HEK293 (cell line): ENCODE data around the gene ARHGAP23.

ENCODE experiments used
- CTCF ChIA-PET: fragments of 350-600 bp; formaldehyde crosslinking; extraction: SDS; loops from one replicate; lab custom pipeline; 2021; ENCODE audit warnings: antibody characterized with exemption; lab: Yijun Ruan, JAX
- POLR2A ChIA-PET: fragments of 300-600 bp; formaldehyde crosslinking; extraction: SDS; loops from one replicate; lab custom pipeline; 2020; ENCODE audit warnings: antibody characterized with exemption, inconsistent platforms; lab: Yijun Ruan, JAX
- H3K27ac ChIP-seq: fragments of 200-500 bp; sonication (Bioruptor generic); 2 replicates; pipeline ENCODE4 v1.5.1; 2014; ENCODE audit warnings: low read depth, low read length, control low read depth, inconsistent platforms; ENCODE audit errors: extremely low read depth
- H3K36me3 ChIP-seq, 2 experiments: fragments of 200-500 bp in 1 of 2; sonication (Bioruptor generic) in 1 of 2; 1 replicate in 1 of 2; 2 replicates in 1 of 2; pipeline ENCODE4 v1.5.1; 2014 to 2017; ENCODE audit warnings: inconsistent platforms in 2 of 2, low read length in 2 of 2; ENCODE audit not compliant: control insufficient read depth in 2 of 2, insufficient read depth in 1 of 2
- H3K4me1 ChIP-seq: fragments of 200-500 bp; sonication (Bioruptor generic); 2 replicates; pipeline ENCODE4 v1.5.1; 2014; ENCODE audit warnings: mild to moderate bottlenecking, low read length, inconsistent platforms; ENCODE audit not compliant: control insufficient read depth, insufficient read depth
- H3K4me3 ChIP-seq: 2 replicates; pipeline ENCODE4 v1.5.1; 2011; ENCODE audit warnings: low read depth, mild to moderate bottlenecking, control low read depth, low read length, moderate library complexity
- H3K9me3 ChIP-seq: fragments of 200-500 bp; sonication (Bioruptor generic); 2 replicates; pipeline ENCODE4 v1.5.1; 2014; ENCODE audit warnings: low read depth, low read length, inconsistent platforms; ENCODE audit not compliant: control insufficient read depth, insufficient read depth
- AEBP2 ChIP-seq: fragments of 450-650 bp; formaldehyde crosslinking; IDR thresholded peaks from 2 replicates; pipeline ENCODE4 v1.5.1; 2016; ENCODE audit warnings: missing biosample characterization, missing genetic modification characterization, borderline replicate concordance
- GLI2 ChIP-seq: fragments of 450-650 bp; formaldehyde crosslinking; IDR thresholded peaks from 2 replicates; pipeline ENCODE4; 2017; ENCODE audit warnings: missing biosample characterization, missing genetic modification characterization, low read depth, borderline replicate concordance
- HOXA7 ChIP-seq: sonication (generic); formaldehyde crosslinking; IDR thresholded peaks from 2 replicates; pipeline ENCODE4 v1.8.1; 2022; ENCODE audit warnings: missing genetic modification reagents, borderline replicate concordance
- KLF10 ChIP-seq: fragments of 450-650 bp; IDR thresholded peaks from 2 replicates; pipeline ENCODE4 v1.5.1; 2018; ENCODE audit warnings: missing biosample characterization, mild to moderate bottlenecking, missing genetic modification characterization
- MEIS1 ChIP-seq: sonication (generic); formaldehyde crosslinking; IDR thresholded peaks from 2 replicates; pipeline ENCODE4 v1.8.1; 2022; ENCODE audit warnings: missing genetic modification reagents, mild to moderate bottlenecking, borderline replicate concordance
- OVOL3 ChIP-seq: fragments of 450-650 bp; formaldehyde crosslinking; IDR thresholded peaks from 2 replicates; pipeline ENCODE4 v1.5.1; 2016; ENCODE audit warnings: missing biosample characterization, missing genetic modification characterization
- PRDM6 ChIP-seq: fragments of 450-650 bp; formaldehyde crosslinking; IDR thresholded peaks from 2 replicates; pipeline ENCODE4 v1.5.1; 2017; ENCODE audit warnings: missing biosample characterization, missing genetic modification characterization
- ZBTB10 ChIP-seq: fragments of 450-650 bp; formaldehyde crosslinking; IDR thresholded peaks from 2 replicates; pipeline ENCODE4 v1.5.1; 2016; ENCODE audit warnings: missing biosample characterization, missing genetic modification characterization
- ZBTB26 ChIP-seq: fragments of 450-650 bp; formaldehyde crosslinking; optimal IDR thresholded peaks from 2 replicates; pipeline ENCODE3; 2016; ENCODE audit warnings: missing biosample characterization, mild to moderate bottlenecking, missing genetic modification characterization
- ZBTB48 ChIP-seq: fragments of 450-650 bp; formaldehyde crosslinking; IDR thresholded peaks from 2 replicates; pipeline ENCODE4 v1.5.1; 2016; ENCODE audit warnings: missing biosample characterization, missing genetic modification characterization
- ZFP3 ChIP-seq: fragments of 450-650 bp; formaldehyde crosslinking; IDR thresholded peaks from 2 replicates; pipeline ENCODE4 v1.5.1; 2016; ENCODE audit warnings: low read depth, missing biosample characterization, missing genetic modification characterization
- ZIC2 ChIP-seq: fragments of 450-650 bp; formaldehyde crosslinking; IDR thresholded peaks from 2 replicates; pipeline ENCODE4 v1.5.1; 2016; ENCODE audit warnings: missing biosample characterization, missing genetic modification characterization
- ZNF121 ChIP-seq: fragments of 450-650 bp; formaldehyde crosslinking; IDR thresholded peaks from 2 replicates; pipeline ENCODE4 v1.5.1; 2016; ENCODE audit warnings: missing biosample characterization, missing genetic modification characterization
- ZNF132 ChIP-seq: fragments of 450-650 bp; formaldehyde crosslinking; IDR thresholded peaks from 2 replicates; pipeline ENCODE4 v1.5.1; 2017; ENCODE audit warnings: missing biosample characterization, missing genetic modification characterization, borderline replicate concordance
- ZNF140 ChIP-seq: fragments of 450-650 bp; formaldehyde crosslinking; IDR thresholded peaks from 2 replicates; pipeline ENCODE4 v1.5.1; 2016; ENCODE audit warnings: missing biosample characterization, missing genetic modification characterization
- ZNF223 ChIP-seq: fragments of 450-650 bp; formaldehyde crosslinking; IDR thresholded peaks from 2 replicates; pipeline ENCODE4 v1.5.1; 2016; ENCODE audit warnings: missing biosample characterization, missing genetic modification characterization
- ZNF416 ChIP-seq: fragments of 450-650 bp; formaldehyde crosslinking; IDR thresholded peaks from 2 replicates; pipeline ENCODE4 v1.5.1; 2016; ENCODE audit warnings: missing biosample characterization, missing genetic modification characterization
- ZNF529 ChIP-seq: fragments of 450-650 bp; formaldehyde crosslinking; IDR thresholded peaks from 2 replicates; pipeline ENCODE4 v1.5.1; 2017; ENCODE audit warnings: missing genetic modification characterization, missing biosample characterization; ENCODE audit not compliant: insufficient replicate concordance
- ZNF530 ChIP-seq: fragments of 450-650 bp; formaldehyde crosslinking; IDR thresholded peaks from 2 replicates; pipeline ENCODE4 v1.5.1; 2016; ENCODE audit warnings: low read depth, missing biosample characterization, missing genetic modification characterization
- ZNF558 ChIP-seq: fragments of 450-650 bp; formaldehyde crosslinking; IDR thresholded peaks from 2 replicates; pipeline ENCODE4 v1.5.1; 2016; ENCODE audit warnings: missing biosample characterization, missing genetic modification characterization
- ZNF560 ChIP-seq: fragments of 450-650 bp; formaldehyde crosslinking; IDR thresholded peaks from 2 replicates; pipeline ENCODE4 v1.5.1; 2017; ENCODE audit warnings: missing biosample characterization, missing genetic modification characterization, borderline replicate concordance
- ZNF561 ChIP-seq: fragments of 450-650 bp; IDR thresholded peaks from 2 replicates; pipeline ENCODE4 v1.5.1; 2018; ENCODE audit warnings: missing biosample characterization, missing genetic modification characterization, borderline replicate concordance
- ZNF585B ChIP-seq: fragments of 450-650 bp; formaldehyde crosslinking; IDR thresholded peaks from 2 replicates; pipeline ENCODE4 v1.5.1; 2016; ENCODE audit warnings: missing biosample characterization, missing genetic modification characterization
- ZNF600 ChIP-seq: fragments of 450-650 bp; formaldehyde crosslinking; IDR thresholded peaks from 2 replicates; pipeline ENCODE4 v1.5.1; 2016; ENCODE audit warnings: missing biosample characterization, missing genetic modification characterization
- ZNF623 ChIP-seq: fragments of 450-650 bp; formaldehyde crosslinking; IDR thresholded peaks from 2 replicates; pipeline ENCODE4 v1.5.1; 2016; ENCODE audit warnings: missing biosample characterization, missing genetic modification characterization
- ZNF639 ChIP-seq: fragments of 450-650 bp; formaldehyde crosslinking; IDR thresholded peaks from 2 replicates; pipeline ENCODE4 v1.5.1; 2016; ENCODE audit warnings: missing biosample characterization, missing genetic modification characterization
- ZNF677 ChIP-seq: fragments of 450-650 bp; IDR thresholded peaks from 2 replicates; pipeline ENCODE4 v1.5.0; 2018; ENCODE audit warnings: missing biosample characterization, mild to moderate bottlenecking, missing genetic modification characterization, moderate library complexity
- ZNF701 ChIP-seq: fragments of 450-650 bp; formaldehyde crosslinking; IDR thresholded peaks from 2 replicates; pipeline ENCODE4 v1.5.1; 2016; ENCODE audit warnings: missing biosample characterization, missing genetic modification characterization
- ZNF791 ChIP-seq: fragments of 450-650 bp; formaldehyde crosslinking; IDR thresholded peaks from 2 replicates; pipeline ENCODE4 v1.5.1; 2016; ENCODE audit warnings: missing biosample characterization, missing genetic modification characterization
- ZSCAN16 ChIP-seq: fragments of 450-650 bp; formaldehyde crosslinking; IDR thresholded peaks from 2 replicates; pipeline ENCODE4 v1.5.1; 2016; ENCODE audit warnings: missing biosample characterization, missing genetic modification characterization
- ZXDB ChIP-seq: fragments of 450-650 bp; formaldehyde crosslinking; IDR thresholded peaks from 2 replicates; pipeline ENCODE4 v1.5.1; 2016; ENCODE audit warnings: missing biosample characterization, missing genetic modification characterization

ARHGAP23 gene

GRCh38 chr17:38510421-38511149, 82.3 kb downstream of the ARHGAP23 start:
- Histone ChIP-seq H3K9me3 (no peaks in the 10 kb centered on the region), H3K27ac (peak overlapping the region; percentile 36; the same call in 1 of the 2 replicates), H3K36me3 (no peaks in the 10 kb centered on the region), H3K4me3 (no peak overlapping the region; the same call in 1 of the 2 replicates), H3K4me1 (no peaks in the 10 kb centered on the region)
- CTCF ChIA-PET, result interaction anchor here (0.5 to 11.1 kb wide), 12 partner anchors 18 to 164 kb away, joined by 3 to 128 read pairs (median 4); partner anchors contain the start of gene EPOP
- POLR2A ChIA-PET, result no interaction called here
- TF ChIP-seq ZNF677 (tag by site-specific recombination), result no peak
- no peak for TF ChIP-seq ZNF132 (tag by site-specific recombination)
- peak; percentile 52; the same call in 1 of the 2 replicates for TF ChIP-seq ZNF223 (tag by site-specific recombination)
- no peak for TF ChIP-seq HOXA7 (CRISPR knock-in tag)
- TF ChIP-seq ZNF623, result no peak
- no peak for TF ChIP-seq ZBTB10 (tag by site-specific recombination)
- TF ChIP-seq ZNF140 (tag by site-specific recombination), result no peak
- no peak for TF ChIP-seq ZSCAN16 (tag by site-specific recombination)
- no peak for TF ChIP-seq ZBTB48 (tag by site-specific recombination)
- no peak for TF ChIP-seq GLI2
- TF ChIP-seq ZNF585B, result no peak
- TF ChIP-seq ZNF561, result peak; percentile 48; the same call in 1 of the 2 replicates
- TF ChIP-seq ZNF416 (tag by site-specific recombination), result no peak
- no peak for TF ChIP-seq ZNF791 (tag by site-specific recombination)
- no peak for TF ChIP-seq ZFP3 (tag by site-specific recombination)
- no peak for TF ChIP-seq ZXDB (tag by site-specific recombination)
- no peak for TF ChIP-seq ZNF639 (tag by site-specific recombination)
- no peak for TF ChIP-seq ZNF529 (tag by site-specific recombination)
- 0 out of 2 replicates have a peak, but pooled peaks have one; percentile 19 for TF ChIP-seq ZNF560 (tag by site-specific recombination)
- no peak for TF ChIP-seq ZNF121 (tag by site-specific recombination)
- TF ChIP-seq OVOL3, result no peak
- TF ChIP-seq ZNF530 (tag by site-specific recombination), result no peak
- no peak for TF ChIP-seq MEIS1 (CRISPR knock-in tag)
- TF ChIP-seq ZNF701, result no peak
- no peak for TF ChIP-seq ZNF558 (tag by site-specific recombination)
- 0 out of 2 replicates have a peak, but pooled peaks have one; percentile 26 for TF ChIP-seq ZIC2 (tag by site-specific recombination)
- TF ChIP-seq ZNF600, result no peak
- TF ChIP-seq AEBP2 (tag by site-specific recombination), result no peak
- TF ChIP-seq KLF10 (tag by site-specific recombination), result no peak
- TF ChIP-seq ZBTB26, result peak; percentile 39
- TF ChIP-seq PRDM6 (tag by site-specific recombination), result no peak
